ENCODE measurements around the gene DOCK4.

Gene DOCK4

DNA sequence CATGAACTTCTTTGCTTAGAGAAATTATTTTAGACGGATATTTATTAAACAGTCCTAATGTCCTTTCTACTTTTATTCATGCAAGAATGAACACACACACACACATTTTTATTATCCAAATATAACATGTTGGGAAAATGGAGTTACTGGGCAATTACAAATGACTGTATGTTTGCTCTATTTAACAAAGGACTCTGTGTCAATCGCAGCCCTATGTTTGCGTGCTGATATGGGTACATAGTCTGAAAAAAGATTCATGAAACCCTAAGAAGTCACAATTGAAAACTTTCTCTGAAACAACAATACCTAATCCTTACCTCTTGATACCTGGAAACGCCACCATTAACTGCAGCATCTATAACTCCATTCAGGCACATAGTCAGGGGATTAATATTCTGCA lies 459.2 kb downstream of the DOCK4 start:
- no peak overlapping the region for H3K4me3 ChIP-seq (ENCODE audit: low read depth, low read length)
- DNase-seq (ENCODE audit: low read depth), result no peak

DNA sequence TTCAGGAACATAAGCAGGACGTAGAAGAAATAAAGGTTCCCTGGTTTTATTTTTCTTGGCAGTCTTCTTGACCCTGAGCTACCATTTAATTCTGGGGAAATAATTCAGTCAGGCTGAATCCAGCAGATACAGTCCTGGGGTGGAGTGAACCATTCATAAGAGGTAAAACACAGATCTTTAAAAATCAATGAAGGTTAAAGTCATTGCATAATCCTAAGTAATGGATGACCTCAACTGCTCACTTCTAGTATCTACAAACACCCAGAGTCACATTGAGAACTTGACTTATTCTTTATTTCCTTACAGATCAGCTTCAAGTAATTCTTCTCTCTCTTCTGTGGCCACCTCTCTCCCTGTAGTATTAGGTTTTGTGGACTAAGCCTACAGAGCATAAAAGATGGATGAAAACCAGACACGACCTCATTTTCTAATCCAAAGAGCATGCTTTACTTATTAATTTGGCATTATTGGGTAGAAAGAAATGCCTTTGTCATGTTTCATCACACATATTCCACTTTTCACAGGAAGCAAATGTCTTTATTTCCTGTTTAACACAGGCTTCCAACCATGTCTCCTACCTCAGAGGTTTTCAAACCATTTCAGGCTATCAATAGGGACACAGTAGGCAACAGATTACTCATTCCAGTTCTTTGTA lies 461.6 kb downstream of the DOCK4 start:
- peak; percentile 56 for DNase-seq (ENCODE audit: low read depth)
- H3K4me3 ChIP-seq (ENCODE audit: low read depth, low read length), result no peak overlapping the region

DNA sequence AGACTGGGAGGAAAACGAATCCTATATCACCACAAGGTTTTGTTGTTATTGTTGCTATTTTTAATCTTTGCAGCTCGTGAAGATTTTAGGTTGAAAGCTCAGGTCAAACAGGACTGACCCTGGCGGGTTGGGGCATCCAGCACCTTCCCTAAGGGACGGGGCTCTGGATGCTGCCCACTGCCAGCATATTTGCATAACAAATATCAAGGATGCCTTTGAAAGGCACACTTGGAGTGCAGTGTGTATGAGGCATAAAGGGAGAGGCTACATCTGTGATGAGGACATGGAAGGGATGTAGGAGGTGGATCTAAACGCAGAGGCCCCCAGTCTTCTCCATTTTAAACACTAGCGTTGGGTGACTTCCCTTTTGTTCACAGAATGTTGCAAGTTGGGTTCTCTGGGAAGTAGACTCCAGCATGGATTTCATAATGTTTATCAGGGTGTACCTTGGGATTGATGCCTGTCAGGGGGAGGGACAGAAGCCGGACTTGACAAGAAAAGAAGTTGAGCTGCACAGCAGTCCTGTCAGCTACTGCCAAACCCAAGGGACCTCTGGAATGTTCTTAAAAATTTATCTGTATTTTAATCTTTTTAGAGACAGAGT lies 462.9 kb downstream of the DOCK4 start:
- no peak overlapping the region for H3K4me3 ChIP-seq (ENCODE audit: low read depth, low read length)
- DNase-seq (ENCODE audit: low read depth), result no peak

DNA sequence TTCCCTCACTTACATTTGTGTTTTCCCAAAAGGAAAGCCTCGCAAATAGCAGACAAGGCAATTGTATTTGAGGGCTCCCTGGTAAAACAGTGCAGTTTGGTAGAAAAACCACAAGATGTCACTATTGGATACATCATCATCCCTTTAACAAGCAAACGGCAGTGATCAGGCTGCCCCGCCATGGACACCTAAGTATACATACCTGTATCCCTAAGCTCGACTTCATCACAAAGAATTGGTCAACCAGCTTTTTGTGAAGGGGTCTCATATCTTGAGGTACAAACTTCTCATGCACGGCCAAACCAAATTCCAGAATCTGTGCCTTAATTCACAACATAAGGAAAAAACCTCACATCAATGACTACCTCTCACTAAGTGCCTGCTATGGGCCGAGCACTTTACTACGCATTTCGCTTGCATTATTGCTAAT lies 464.4 kb downstream of the DOCK4 start:
- DNase-seq (ENCODE audit: low read depth), result no peak
- no peak overlapping the region for H3K4me3 ChIP-seq (ENCODE audit: low read depth, low read length)

DNA sequence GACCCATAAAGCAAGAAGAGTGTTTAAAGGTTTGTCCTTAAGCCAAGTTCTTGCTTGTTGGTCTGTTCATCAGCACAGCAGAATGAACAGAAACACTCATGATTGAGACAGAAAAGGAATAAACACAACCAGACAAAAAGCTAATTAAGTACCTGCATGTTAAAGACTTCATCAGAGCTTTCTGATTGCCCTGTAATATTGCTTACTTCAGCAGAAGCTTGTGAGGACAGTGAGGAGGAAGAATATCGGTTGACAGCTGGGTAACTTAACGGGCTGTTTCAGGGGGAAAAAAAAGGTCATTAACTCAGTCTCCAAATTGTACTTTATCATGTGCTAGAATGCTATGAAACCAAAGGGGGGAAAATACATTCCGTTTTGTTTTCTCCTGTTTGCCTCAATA lies 465.3 kb downstream of the DOCK4 start:
- DNase-seq (ENCODE audit: low read depth), result no peak
- H3K4me3 ChIP-seq (ENCODE audit: low read depth, low read length), result no peak overlapping the region

DNA sequence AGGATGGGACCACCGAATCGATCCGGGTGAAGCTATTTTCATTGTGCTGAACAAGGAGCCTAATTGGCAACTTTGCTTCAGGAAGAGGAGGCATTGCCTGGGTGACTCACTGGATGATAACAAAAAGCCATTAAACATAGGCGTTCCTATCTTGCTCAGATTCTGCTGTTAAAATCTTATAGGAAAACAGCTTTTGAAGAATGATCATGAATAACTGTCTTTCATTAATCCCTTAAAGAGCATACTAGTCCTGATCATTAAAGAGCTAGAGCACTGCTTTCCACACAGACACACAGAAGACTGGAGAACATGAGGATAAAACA lies 469.7 kb downstream of the DOCK4 start:
- no peak overlapping the region for H3K4me3 ChIP-seq (ENCODE audit: low read depth, low read length)
- no peak for DNase-seq (ENCODE audit: low read depth)

DNA sequence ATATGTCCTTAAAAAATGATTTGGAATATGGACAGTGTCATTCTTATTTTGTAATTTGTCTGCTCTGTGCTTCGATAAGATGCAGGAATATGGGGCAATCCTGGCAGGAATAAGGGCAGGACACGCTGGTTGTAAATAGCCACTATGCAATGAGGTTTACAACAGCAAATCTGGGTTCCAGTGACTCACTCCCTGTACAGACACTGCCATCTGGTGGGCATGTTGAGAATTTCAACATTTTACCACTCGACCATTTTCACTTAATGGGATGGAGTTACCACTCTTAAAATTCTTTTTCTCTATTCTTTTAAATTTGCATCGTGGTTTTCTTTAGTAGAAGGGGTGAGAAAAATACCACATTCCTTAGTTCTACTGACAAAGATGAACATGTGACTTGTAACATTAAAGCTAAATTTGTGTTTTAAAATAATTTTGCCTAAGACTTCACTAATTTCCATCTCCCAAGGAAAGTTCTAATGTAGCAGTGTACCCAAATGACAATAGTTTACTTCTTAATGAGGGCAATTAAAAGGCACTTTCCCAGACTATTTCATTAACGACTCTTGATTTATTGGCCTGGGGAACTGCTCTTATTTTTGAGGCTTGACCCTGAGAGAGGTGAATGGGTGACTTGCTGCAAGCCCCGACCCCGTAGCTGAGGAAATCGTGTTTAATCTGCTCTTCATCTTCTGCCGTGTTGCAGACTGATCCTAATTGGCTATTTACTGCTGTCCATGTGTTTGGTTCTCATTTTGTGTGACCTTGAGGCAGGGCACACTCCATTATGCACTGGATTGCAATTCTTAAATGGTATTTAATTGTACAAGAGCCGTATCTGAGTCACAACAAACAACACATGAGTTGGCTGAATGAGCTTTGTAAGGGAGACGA lies 470.3 kb downstream of the DOCK4 start:
- DNase-seq (ENCODE audit: low read depth), result peak; percentile 27
- no peak overlapping the region for H3K4me3 ChIP-seq (ENCODE audit: low read depth, low read length)

DNA sequence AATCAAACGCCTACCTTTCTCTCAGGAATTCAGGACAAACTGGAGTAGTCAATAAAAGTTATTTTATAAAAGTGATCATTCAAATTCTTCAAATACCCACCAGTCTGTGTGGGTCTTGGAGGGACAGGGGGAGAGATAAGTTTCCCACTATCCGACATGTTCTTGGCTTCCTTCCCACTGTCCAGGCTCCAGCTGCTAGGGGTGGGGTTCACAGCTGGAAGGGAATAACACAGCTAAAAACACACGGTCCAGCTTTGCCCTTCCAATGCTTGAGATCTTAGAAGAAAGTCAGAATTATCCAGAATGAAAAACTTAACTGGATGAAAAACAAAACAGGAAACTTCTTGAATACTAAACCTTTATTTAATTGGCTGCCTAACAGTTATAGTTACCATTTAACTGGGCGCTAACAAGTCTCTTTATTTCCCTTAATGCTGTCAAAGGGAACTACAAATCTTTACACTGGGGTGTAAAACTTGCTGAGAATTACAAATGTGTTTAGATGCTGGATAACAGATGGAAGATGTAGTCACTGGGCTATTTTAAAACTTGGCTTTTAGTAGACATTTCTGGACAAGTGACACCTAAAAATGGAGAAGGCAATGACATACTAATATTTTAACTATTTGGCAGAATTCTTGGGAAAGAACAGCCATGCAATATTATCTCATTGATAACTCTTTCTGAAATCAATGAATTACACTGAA lies 471.1 kb downstream of the DOCK4 start:
- no peak for DNase-seq (ENCODE audit: low read depth)
- no peak overlapping the region for H3K4me3 ChIP-seq (ENCODE audit: low read depth, low read length)

DNA sequence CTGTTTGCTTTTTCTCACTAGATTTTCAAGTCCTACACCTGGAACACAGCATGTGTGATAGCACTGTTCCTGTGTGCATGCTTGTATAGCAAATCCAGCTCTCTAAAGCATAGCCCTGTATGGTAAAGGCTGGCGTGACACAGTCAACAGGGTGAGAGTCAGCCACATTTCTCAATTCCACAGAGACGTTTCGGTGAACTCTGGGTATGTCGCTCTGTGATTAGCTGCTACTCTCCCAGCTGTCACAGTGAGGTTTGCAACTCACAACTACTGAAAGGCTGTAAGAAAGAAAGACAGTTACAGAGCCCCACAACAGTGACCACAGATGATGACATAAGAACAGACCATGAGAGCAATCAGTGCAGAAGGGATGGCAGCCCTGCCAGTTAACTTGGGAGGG lies 473.3 kb downstream of the DOCK4 start:
- DNase-seq (ENCODE audit: low read depth), result no peak
- H3K4me3 ChIP-seq (ENCODE audit: low read depth, low read length), result no peak overlapping the region

DNA sequence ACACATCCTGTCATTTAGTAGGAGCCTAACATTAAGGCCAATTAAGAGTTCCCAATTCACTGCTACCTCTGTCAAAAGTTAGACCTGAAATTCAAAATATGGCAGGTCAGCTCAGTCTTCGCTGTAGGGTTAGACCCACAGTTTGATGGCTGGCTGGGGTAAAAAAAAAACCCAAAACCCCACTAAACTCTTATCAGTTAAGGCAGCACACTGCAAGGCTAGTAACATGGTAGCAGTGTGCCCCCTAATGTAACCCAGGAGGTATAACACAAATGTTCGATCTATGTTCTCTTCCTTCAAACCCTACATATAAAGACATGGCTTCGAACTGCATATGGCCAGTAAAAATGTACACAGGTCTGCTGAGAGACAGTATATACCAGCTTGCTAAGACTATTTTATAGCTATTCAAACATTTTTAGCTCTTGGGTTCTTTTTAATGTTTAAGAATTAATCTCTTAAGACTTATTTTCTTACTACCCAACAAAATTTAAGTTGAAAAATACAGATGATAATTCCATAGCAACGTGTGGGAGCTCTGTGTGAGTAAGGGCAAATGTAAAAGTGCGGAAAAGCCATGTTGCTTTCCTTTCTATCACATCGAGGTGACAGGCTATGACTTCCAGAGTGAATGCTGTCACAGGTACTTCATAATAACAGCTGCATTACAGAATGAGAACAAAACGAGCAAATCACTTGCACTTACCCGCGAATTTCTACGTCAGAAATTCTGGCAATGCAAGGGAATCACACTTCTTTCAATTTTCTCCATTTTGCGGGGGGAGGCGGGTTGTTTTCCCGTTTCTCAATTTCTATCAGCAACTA lies 475.5 kb downstream of the DOCK4 start:
- no peak for DNase-seq (ENCODE audit: low read depth)
- no peak overlapping the region for H3K4me3 ChIP-seq (ENCODE audit: low read depth, low read length)

DNA sequence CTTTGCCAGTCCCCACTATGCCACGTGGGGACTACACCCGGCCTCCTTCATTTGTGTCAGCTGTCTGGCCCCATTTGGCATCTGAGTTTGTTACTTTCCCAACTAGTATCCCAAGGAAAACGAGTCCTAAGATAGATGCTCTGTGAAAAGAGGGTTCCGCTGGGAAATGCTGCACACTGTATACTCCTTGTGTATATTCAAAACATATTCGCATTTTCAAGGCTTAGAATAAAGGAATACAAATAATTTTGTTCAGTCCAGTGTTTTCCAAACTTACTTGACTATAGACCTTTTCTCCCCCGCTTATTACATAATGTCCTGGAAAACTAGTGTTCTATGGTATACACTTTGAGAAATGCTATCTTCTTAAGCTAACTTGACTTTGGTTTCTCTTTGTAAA lies 476.1 kb downstream of the DOCK4 start:
- H3K4me3 ChIP-seq (ENCODE audit: low read depth, low read length), result no peak overlapping the region
- no peak for DNase-seq (ENCODE audit: low read depth)

DNA sequence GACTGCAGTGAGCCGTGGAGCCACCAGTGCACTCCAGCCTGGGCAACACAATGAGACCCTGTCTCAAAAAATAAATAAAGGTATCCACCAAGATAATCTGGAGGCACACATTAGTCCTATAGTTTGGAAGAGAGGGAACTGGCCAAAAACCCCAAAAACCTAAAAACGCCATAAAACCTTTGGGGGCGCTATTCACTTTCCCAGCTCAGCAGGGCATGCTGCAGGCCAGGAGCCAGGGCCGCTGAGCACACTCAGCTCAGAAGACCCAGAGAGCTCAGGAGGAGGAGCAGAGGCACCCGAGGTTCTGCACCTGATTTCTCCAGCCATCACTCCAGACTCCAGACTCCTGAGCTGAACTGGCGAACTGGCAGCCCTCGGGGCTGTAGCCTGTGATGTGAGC lies 476.7 kb downstream of the DOCK4 start:
- no peak overlapping the region for H3K4me3 ChIP-seq (ENCODE audit: low read depth, low read length)
- DNase-seq (ENCODE audit: low read depth), result no peak

DNA sequence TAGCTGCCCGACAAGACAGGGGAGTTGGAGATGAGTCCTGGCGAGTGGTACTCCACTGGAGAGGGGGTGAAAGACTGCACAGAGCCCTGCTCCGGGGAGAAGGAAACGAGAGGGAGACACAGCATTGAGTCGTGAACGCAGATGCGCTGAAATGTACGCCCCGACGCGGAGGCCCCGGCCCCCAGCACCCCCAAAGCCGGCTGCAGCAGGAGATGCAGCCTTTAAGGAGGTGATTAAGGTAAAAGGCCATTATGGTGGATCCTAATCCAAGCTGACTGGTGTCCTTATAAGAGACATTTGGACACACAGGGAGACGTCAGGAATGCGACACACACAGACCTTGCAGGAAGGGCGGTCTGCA lies 477.6 kb downstream of the DOCK4 start:
- H3K4me3 ChIP-seq (ENCODE audit: low read depth, low read length), result no peak overlapping the region
- no peak for DNase-seq (ENCODE audit: low read depth)

DNA sequence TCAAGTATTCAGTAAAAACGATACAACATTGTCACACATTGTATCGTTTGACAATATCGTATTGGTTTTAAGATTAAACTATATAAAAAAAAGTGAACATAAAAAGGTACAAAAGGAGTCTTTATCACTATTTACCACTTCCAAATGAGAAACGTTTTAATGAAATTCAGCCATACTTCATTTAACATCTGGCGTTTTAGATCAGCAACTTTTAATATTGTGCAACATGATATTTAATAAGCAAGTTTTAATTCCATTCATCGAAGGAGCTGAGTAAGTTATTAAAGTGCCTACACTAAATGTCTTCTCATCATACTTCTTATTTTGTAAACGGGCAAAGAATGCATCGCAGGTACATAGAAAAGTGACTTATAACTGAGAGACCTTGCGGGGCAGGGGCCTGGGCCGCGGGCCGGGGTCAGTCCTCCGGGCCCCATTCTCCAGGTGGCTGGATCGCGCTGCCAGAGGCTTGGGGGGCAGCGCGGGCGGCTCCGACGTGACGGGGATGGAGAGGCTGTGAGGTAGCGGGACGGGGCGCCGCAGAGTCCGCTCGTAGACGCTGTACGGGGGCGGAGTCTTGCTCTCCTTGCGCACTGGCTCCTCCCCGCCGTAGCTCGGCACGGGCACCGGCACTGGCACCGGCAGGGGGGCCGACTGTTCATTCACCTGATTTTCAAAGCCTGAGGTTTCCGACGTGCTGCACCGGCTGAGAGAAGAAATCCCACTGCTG lies 478.1 kb downstream of the DOCK4 start:
- H3K4me3 ChIP-seq (ENCODE audit: low read depth, low read length), result no peak overlapping the region
- no peak for DNase-seq (ENCODE audit: low read depth)

DNA sequence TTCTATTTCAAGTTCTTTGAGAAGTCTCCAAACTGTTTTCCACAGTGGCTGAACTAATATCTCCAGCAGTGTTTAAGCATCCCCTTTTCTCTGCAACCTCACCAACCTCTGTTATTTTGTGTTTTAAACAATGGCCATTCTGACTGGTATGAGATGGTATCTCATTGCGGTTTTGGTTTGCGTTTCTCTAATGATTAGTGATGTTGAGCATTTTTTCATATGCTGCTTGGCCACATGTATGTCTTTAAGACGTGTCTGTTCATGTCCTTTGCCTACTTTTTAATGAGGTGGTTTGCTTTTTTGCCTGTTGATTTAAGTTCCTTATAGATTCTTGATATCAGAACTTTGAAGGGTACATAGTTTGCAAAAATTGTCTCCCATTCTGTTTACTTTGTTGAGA lies 487.3 kb downstream of the DOCK4 start:
- H3K4me3 ChIP-seq (ENCODE audit: low read depth, low read length), result no peak overlapping the region
- DNase-seq (ENCODE audit: low read depth), result no peak

DNA sequence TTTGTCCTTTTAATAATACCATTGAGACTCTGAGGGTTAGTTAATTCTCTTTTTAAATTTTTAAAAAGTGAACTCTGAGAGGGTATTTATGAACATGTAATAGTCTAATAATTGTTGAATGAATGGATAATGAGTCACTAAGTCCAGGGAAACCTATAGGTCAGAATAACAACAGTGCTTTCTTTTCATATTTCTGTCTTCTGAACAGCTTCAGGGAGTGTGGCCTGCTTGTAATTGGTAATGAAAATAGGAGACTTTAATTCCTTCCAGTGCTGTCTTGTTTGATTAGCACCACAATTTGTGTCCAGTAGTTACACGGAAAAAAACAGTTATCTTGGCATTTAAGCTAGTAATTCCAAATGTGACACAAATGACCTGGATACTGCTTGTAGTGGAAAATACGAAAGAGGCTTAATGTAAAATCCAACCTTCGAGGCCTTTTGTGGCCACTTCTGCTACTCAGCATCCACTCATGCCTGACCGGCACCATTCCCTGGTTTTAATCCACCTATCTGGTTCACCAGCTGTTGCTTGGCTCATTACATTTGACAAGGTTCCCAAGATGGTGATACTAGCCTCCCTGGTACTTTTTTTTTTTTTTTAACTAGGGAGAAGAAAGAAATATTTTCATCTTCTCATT lies 494.7 kb downstream of the DOCK4 start:
- no peak for DNase-seq (ENCODE audit: low read depth)
- H3K4me3 ChIP-seq (ENCODE audit: low read depth, low read length), result no peak overlapping the region

DNA sequence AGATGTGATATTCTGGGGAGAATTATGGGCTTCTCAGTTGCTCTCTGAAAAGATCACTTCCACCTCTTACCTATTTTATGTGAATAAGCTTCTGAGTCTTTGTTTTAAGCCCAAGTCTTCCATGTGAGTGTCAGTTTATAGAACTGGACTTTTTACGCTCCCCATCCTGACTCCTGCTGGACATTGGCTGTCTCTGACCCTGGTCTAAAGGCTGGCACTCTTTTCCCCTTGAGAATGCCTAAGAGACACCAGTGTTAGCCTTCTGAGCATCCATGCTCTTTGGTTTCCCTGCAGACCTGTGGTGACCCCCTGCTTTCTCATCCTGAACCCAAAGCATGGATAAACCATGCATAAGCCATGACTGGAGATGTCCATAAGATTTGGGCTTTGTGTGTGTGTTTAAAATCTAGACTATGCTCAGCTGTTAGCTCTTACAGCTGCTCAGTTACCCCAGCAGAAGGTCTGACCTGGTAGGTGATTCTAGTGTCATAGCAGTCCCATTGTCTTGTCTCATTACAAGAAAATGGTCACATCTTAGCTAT lies 495.3 kb downstream of the DOCK4 start:
- no peak overlapping the region for H3K4me3 ChIP-seq (ENCODE audit: low read depth, low read length)
- no peak for DNase-seq (ENCODE audit: low read depth)

DNA sequence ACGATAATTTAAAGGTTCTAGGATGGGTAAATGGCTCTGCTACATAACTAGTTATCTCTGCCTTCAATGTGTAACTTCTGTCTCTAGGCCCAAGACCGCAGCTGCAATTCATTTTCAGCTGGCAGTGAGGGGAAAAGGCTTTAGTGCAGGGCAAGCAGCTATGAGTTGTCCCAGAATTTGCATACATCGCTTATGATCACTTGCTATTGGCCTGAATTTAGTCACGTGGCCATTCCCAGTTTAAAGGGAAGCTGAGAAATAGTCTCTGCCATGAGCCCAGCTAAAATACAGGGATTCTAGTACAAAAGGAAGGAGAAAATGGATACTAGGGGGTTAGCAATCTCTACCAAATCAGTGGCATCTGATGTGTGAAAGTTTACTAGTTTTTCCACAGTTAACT lies 498.1 kb downstream of the DOCK4 start:
- H3K4me3 ChIP-seq (ENCODE audit: low read depth, low read length), result no peak overlapping the region
- DNase-seq (ENCODE audit: low read depth), result no peak
